PC-3 (cell line): ENCODE measurements around the gene TBX1. TPM values are rescaled to one million over a fixed set of nuclear protein-coding genes. Genes with fewer than 3 reads are reported as not detected.

Experiments used
- ATAC-seq: fragments of 200-7000 bp; cut with Tn5 transposase; 2 replicates; pipeline ENCODE4 v1.9.1; 2020; ENCODE audit warnings: mild to moderate bottlenecking, moderate library complexity
- BruUV-seq: library from RNA; stranded (reverse); fragments of 400-500 nt; replicated peaks from 2 replicates; lab custom pipeline; 2021; lab: Mats Ljungman, UMichigan
- CTCF ChIA-PET: fragments of 300-600 bp; sonication (Branson Sonifier 250); formaldehyde crosslinking; loops from one replicate; lab custom pipeline; 2022; ENCODE audit warnings: antibody characterized with exemption; lab: Charles Lee
- POLR2A ChIA-PET: fragments of 300-600 bp; sonication (Branson Sonifier 250); formaldehyde crosslinking; loops from one replicate; lab custom pipeline; 2022; ENCODE audit warnings: antibody characterized with exemption; ENCODE audit not compliant: unreplicated experiment; lab: Charles Lee
- DNase-seq: peaks from one replicate; pipeline ENCODE4 v3.0.0-alpha.2; 2015
- H2AFZ ChIP-seq: fragments of 300-600 bp; sonication (generic); 2 replicates; pipeline ENCODE4 v1.6.0; 2016; ENCODE audit warnings: antibody characterized with exemption, low read length
- H3F3A ChIP-seq: fragments of 300-600 bp; sonication (generic); one replicate; pipeline ENCODE4 v1.6.0; 2017; ENCODE audit warnings: antibody characterized with exemption, low read length, control low read depth, mild to moderate bottlenecking; ENCODE audit not compliant: unreplicated experiment
- H3K27ac ChIP-seq: fragments of 300-600 bp; sonication (generic); 2 replicates; pipeline ENCODE4 v1.5.1; 2016; ENCODE audit warnings: mild to moderate bottlenecking, low read length
- H3K27me3 ChIP-seq: fragments of 300-600 bp; sonication (generic); 2 replicates; pipeline ENCODE4 v1.6.1; 2016; ENCODE audit warnings: low read length, mixed read lengths
- H3K36me3 ChIP-seq: fragments of 300-600 bp; sonication (generic); 2 replicates; pipeline ENCODE4 v1.6.1; 2016; ENCODE audit warnings: low read depth, mixed run types, low read length, mixed read lengths
- H3K4me1 ChIP-seq: fragments of 300-600 bp; sonication (generic); 2 replicates; pipeline ENCODE4 v1.5.1; 2016; ENCODE audit warnings: low read length; ENCODE audit not compliant: insufficient read depth
- H3K4me2 ChIP-seq: fragments of 300-600 bp; sonication (generic); 2 replicates; pipeline ENCODE4 v1.6.0; 2016; ENCODE audit warnings: low read length
- H3K4me3 ChIP-seq: fragments of 300-600 bp; sonication (generic); 2 replicates; pipeline ENCODE4 v1.5.1; 2016; ENCODE audit warnings: mild to moderate bottlenecking, low read length, mixed read lengths
- H3K79me2 ChIP-seq: fragments of 300-600 bp; sonication (generic); 2 replicates; pipeline ENCODE4 v1.6.1; 2017; ENCODE audit warnings: low read length, mixed read lengths
- H3K9ac ChIP-seq: fragments of 300-600 bp; sonication (generic); 2 replicates; pipeline ENCODE4 v1.6.0; 2016; ENCODE audit warnings: mild to moderate bottlenecking, low read length
- H3K9me2 ChIP-seq: fragments of 300-600 bp; sonication (generic); replicated peaks from 2 replicates; pipeline ENCODE4 v1.6.1; 2016; ENCODE audit warnings: mixed run types, low read length, mixed read lengths
- H3K9me3 ChIP-seq: fragments of 300-600 bp; sonication (generic); 2 replicates; pipeline ENCODE4 v1.6.1; 2016; ENCODE audit warnings: low read length, mixed read lengths
- H4K20me1 ChIP-seq: fragments of 300-600 bp; sonication (generic); 2 replicates; pipeline ENCODE4 v1.6.1; 2016; ENCODE audit warnings: low read length, mixed read lengths
- EZH2 ChIP-seq: fragments of 300-600 bp; sonication (generic); IDR thresholded peaks from one replicate; pipeline ENCODE4 v1.6.1; 2017; ENCODE audit warnings: antibody characterized with exemption, mild to moderate bottlenecking, low read length; ENCODE audit not compliant: unreplicated experiment
- EZH2phosphoT487 ChIP-seq: fragments of 300-600 bp; sonication (generic); IDR thresholded peaks from 2 replicates; pipeline ENCODE4 v1.6.1; 2018; ENCODE audit warnings: mild to moderate bottlenecking, antibody characterized with exemption, low read length, borderline replicate concordance
- intact Hi-C: fragments of 100-400 bp; cut with micrococcal nuclease; formaldehyde crosslinking; loops from 2 replicates; pipeline ENCODE4 v1.9.0; 2023
- total RNA-seq: library from RNA; depleted of rRNA; stranded (reverse); fragments of >200 nt; gene quantifications from 2 replicates; pipeline ENCODE4 v1.2.3, GENCODE V29; 2014
- TF ChIP-seq, protein P1 (sequence below): fragments of 300-600 bp; sonication (generic); conservative IDR thresholded peaks from 2 replicates; pipeline ENCODE4 v1.5.1; 2017; ENCODE audit warnings: antibody characterized with exemption, low read depth, mild to moderate bottlenecking, low read length

Gene TBX1
- total RNA-seq, 1 experiment from 2014 or later: 18.6 TPM

DNA sequence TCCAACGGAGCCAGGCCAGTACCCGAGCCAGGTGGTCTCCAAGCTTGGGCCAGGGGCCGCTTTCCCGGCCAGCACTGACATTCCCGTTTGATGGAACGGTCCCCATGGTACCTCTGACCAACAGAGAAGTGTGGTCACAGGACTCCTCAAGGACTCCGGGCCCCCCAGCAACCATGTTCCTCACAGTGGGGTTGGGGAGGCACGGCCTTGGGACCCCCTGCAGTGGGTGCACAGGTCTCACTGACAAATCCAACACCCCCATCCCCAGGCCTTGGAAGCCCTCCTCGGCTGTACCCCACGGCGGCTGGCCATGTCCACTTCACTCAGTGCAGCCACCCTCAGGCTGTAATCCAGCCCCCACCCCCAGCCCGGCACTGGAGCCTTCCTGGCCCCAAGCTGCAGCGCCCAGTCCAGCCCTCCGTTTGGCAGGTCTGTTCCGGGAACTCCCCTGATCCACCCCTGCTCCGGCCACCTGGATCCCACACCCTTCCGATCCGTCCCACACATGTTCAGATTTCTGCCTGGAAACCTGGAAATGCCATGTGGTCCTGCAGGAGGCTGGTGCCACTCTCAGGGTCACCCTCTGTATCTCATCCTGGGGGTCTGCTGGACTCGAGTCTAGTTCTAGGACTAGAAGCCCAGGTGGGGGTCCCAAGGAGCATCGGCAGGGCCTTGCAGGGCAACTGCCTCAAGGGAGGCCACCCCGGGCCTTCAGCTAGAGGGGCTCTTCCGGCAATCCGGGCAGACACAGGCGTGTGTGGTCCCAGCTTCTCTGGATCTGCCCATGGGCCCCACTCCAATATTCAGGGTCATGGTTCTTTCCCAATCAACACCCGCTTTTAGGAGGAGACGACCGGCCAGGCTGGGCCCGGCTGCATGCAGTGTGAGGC is 26.6 kb downstream of the TBX1 start:
- Histone ChIP-seq H2AFZ (no peak overlapping the region), H3K4me2 (no peak overlapping the region), H4K20me1 (no peaks in the 10 kb centered on the region), H3K9me2 (no peaks in the 10 kb centered on the region), H3F3A (no peaks in the 10 kb centered on the region), H3K27me3 (no peaks in the 10 kb centered on the region), H3K36me3 (no peaks in the 10 kb centered on the region), H3K9me3 (no peaks in the 10 kb centered on the region), H3K27ac (no peak overlapping the region), H3K9ac (no peak overlapping the region), H3K4me3 (no peak overlapping the region), H3K79me2 (no peaks in the 10 kb centered on the region), H3K4me1 (no peaks in the 10 kb centered on the region)
- ChIA-PET CTCF (no interaction called here), POLR2A (no interaction called here)
- ATAC-seq (no peak), DNase-seq (no peak)
- TF ChIP-seq EZH2phosphoT487 (no peak), EZH2 (no peak)
- TF ChIP-seq, protein P1, sequence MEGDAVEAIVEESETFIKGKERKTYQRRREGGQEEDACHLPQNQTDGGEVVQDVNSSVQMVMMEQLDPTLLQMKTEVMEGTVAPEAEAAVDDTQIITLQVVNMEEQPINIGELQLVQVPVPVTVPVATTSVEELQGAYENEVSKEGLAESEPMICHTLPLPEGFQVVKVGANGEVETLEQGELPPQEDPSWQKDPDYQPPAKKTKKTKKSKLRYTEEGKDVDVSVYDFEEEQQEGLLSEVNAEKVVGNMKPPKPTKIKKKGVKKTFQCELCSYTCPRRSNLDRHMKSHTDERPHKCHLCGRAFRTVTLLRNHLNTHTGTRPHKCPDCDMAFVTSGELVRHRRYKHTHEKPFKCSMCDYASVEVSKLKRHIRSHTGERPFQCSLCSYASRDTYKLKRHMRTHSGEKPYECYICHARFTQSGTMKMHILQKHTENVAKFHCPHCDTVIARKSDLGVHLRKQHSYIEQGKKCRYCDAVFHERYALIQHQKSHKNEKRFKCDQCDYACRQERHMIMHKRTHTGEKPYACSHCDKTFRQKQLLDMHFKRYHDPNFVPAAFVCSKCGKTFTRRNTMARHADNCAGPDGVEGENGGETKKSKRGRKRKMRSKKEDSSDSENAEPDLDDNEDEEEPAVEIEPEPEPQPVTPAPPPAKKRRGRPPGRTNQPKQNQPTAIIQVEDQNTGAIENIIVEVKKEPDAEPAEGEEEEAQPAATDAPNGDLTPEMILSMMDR: no peak
- intact Hi-C loops: no loop called here
- BruUV-seq: no TSS peak

DNA sequence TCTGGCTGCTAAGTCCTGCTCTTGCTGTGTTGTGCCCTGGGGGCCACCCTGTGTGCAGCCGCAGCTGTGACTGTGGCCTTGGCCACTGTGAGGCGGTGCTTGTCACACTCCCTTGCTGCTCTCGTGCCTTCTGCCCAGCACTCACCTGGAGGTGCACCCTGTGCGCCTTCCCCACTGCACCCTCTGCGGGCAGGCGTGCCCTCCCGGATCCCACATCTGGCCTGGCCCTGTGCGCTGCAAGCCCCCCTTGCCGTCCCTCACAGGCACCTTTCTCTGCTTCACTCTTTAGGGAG is 27.2 kb downstream of the TBX1 start:
- H3K4me2 ChIP-seq: no peak overlapping the region
- H3K9ac ChIP-seq: no peak overlapping the region
- no peak for DNase-seq
- no peaks in the 10 kb centered on the region for H3K79me2 ChIP-seq
- TF ChIP-seq, protein P1: no peak
- no peak overlapping the region for H3K27ac ChIP-seq
- no TSS peak for BruUV-seq
- H3K9me3 ChIP-seq: no peaks in the 10 kb centered on the region
- no peak overlapping the region for H2AFZ ChIP-seq
- H3K27me3 ChIP-seq: no peaks in the 10 kb centered on the region
- no peaks in the 10 kb centered on the region for H3K36me3 ChIP-seq
- no peaks in the 10 kb centered on the region for H3K9me2 ChIP-seq
- no peak for ATAC-seq
- H3K4me1 ChIP-seq: no peaks in the 10 kb centered on the region
- H3F3A ChIP-seq: no peaks in the 10 kb centered on the region
- POLR2A ChIA-PET: no interaction called here
- no peak overlapping the region for H3K4me3 ChIP-seq
- H4K20me1 ChIP-seq: no peaks in the 10 kb centered on the region
- CTCF ChIA-PET: no interaction called here
- intact Hi-C loops: no loop called here

DNA sequence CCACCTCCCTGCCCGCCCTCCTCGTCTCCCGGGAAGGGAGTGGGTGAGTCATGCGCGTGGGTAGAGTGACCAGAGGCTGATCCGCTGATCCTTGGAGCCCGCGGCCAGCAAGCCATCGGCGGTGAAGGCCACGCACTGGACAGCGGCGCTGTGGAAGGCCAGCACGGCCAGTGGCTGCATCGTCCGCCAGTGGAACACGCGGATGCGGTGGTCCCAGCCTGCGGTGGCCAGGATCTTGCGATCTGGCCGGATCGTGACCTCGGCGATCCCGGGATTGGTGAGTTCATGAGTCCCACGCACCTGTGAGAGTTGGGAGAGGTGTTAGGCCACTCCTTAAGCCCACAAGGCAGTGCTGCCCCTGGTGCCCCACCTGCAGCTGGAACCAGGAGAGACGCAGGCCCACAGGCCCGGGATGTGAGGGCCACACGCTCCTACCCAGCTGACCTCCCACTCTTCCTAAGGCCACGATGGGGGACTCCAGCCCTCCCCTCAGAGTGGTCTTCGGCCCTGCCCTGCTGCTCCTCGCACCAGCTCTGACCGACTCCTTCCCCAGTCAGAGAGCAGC is 28.2 kb downstream of the TBX1 start:
- no peaks in the 10 kb centered on the region for H3K9me3 ChIP-seq
- ATAC-seq (no peak), DNase-seq (no peak)
- no peak overlapping the region for H3K27ac ChIP-seq
- H3K4me3 ChIP-seq: no peak overlapping the region
- no TSS peak for BruUV-seq
- TF ChIP-seq EZH2phosphoT487 (no peak), EZH2 (no peak)
- TF ChIP-seq, protein P1: no peak
- no peaks in the 10 kb centered on the region for H3K4me1 ChIP-seq
- POLR2A ChIA-PET: no interaction called here
- H4K20me1 ChIP-seq: no peaks in the 10 kb centered on the region
- no peak overlapping the region for H3K9ac ChIP-seq
- H3F3A ChIP-seq: no peaks in the 10 kb centered on the region
- H3K27me3 ChIP-seq: no peaks in the 10 kb centered on the region
- H3K4me2 ChIP-seq: no peak overlapping the region
- CTCF ChIA-PET: no interaction called here
- H2AFZ ChIP-seq: no peak overlapping the region
- no peaks in the 10 kb centered on the region for H3K36me3 ChIP-seq
- H3K9me2 ChIP-seq: no peaks in the 10 kb centered on the region
- intact Hi-C loops: no loop called here
- H3K79me2 ChIP-seq: no peaks in the 10 kb centered on the region
